ENCODE measurements around the gene GPR45. TPM values are rescaled to one million over a fixed set of nuclear protein-coding genes. Genes with fewer than 3 reads are reported as not detected.

The GPR45 gene
- total RNA-seq, 1 experiment from 2014 or later, result not detected

- POLR2A ChIA-PET, result interaction anchor here (1.3 kb wide), 1 partner anchor 27 kb away, joined by 3 read pairs; no protein-coding TSS in a partner anchor
- intact Hi-C loops (cut with micrococcal nuclease), result no loop called here
- CTCF ChIA-PET, result interaction anchor here (1.1 to 17.3 kb wide), 2 partner anchors 53 to 128 kb away, joined by 5 to 420 read pairs; no protein-coding TSS in a partner anchor
- TF ChIP-seq, protein P1, sequence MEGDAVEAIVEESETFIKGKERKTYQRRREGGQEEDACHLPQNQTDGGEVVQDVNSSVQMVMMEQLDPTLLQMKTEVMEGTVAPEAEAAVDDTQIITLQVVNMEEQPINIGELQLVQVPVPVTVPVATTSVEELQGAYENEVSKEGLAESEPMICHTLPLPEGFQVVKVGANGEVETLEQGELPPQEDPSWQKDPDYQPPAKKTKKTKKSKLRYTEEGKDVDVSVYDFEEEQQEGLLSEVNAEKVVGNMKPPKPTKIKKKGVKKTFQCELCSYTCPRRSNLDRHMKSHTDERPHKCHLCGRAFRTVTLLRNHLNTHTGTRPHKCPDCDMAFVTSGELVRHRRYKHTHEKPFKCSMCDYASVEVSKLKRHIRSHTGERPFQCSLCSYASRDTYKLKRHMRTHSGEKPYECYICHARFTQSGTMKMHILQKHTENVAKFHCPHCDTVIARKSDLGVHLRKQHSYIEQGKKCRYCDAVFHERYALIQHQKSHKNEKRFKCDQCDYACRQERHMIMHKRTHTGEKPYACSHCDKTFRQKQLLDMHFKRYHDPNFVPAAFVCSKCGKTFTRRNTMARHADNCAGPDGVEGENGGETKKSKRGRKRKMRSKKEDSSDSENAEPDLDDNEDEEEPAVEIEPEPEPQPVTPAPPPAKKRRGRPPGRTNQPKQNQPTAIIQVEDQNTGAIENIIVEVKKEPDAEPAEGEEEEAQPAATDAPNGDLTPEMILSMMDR (IDR thresholded peaks at IDR 0.05; ENCODE audit: unreplicated experiment), result no peak
- Mint-ChIP-seq H3K27me3 (ENCODE audit: insufficient read depth, unreplicated experiment) (no peaks in the 10 kb centered on the region), H3K36me3 (ENCODE audit: insufficient read depth, unreplicated experiment) (no peaks in the 10 kb centered on the region), H3K4me1 (ENCODE audit: insufficient read depth, unreplicated experiment) (peaks cover 6% of the 10 kb centered on the region), H3K4me3 (ENCODE audit: unreplicated experiment) (no peak overlapping the region), H3K27ac (ENCODE audit: low read depth, unreplicated experiment) (no peak overlapping the region), H3K9me3 (ENCODE audit: unreplicated experiment) (no peaks in the 10 kb centered on the region)
- BruUV-seq (replicated peaks), result no TSS peak
- DNase-seq (ENCODE audit: unreplicated experiment), result no peak
Measured at GRCh38 chr2:105242286-105242993, 897 bp downstream of the GPR45 start.

DNA sequence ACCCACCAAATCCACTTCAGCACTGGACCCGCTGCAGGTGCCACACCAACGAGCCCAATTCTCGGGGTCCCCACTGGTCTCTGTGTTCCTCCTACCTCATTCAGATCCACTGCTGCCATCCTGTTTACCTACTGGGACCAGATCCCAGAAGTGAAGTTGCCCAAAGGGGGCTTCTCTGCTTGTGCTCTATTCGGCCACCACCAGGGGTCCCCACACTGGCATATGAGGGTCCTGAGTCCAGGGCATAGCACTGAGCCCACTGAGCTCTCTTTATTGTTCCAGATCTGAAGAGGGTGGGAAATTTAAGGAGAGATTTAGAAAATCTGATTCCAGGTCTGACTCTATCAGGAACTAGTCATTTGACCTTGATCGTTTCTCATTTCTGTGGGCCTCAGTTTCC lies 2.4 kb downstream of the GPR45 start:
- intact Hi-C loops (cut with micrococcal nuclease), result no loop called here
- Mint-ChIP-seq H3K27me3 (ENCODE audit: insufficient read depth, unreplicated experiment) (peaks cover under 1% of the 10 kb centered on the region), H3K36me3 (ENCODE audit: insufficient read depth, unreplicated experiment) (no peaks in the 10 kb centered on the region), H3K27ac (ENCODE audit: low read depth, unreplicated experiment) (no peak overlapping the region), H3K4me1 (ENCODE audit: insufficient read depth, unreplicated experiment) (no peaks in the 10 kb centered on the region), H3K4me3 (ENCODE audit: unreplicated experiment) (no peak overlapping the region), H3K9me3 (ENCODE audit: unreplicated experiment) (no peaks in the 10 kb centered on the region)
- CTCF ChIA-PET, result interaction anchor here (1.0 to 17.3 kb wide), 3 partner anchors 26 to 129 kb away, joined by 4 to 420 read pairs (median 5); no protein-coding TSS in a partner anchor
- POLR2A ChIA-PET, result no interaction called here
- TF ChIP-seq, protein P1 (IDR thresholded peaks at IDR 0.05; ENCODE audit: unreplicated experiment), result no peak
- DNase-seq (ENCODE audit: unreplicated experiment), result no peak
- BruUV-seq (replicated peaks), result no TSS peak

DNA sequence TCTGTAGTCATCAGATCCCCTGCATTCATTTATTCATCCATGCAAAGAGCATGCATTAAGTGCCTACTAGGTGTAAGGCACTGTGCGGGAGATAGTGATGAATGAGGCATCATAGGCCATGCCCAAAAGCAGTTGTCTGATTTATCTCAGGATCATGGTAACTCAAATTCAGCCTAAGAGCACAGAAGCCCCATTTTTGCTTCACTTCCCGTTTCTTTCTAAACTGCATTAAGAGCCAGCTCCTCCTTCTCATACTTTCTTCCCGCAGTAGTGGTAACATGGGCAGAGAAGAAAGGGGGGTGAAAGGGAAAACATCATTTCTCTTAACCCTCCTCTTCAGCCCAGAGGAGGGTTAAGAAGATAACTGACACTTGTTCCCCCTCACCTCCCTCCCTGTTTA lies 2.9 kb downstream of the GPR45 start:
- no peaks in the 10 kb centered on the region for H3K9me3 Mint-ChIP-seq (ENCODE audit: unreplicated experiment)
- ChIA-PET POLR2A (no interaction called here), CTCF (interaction anchor here (17.3 kb wide), 1 partner anchor 130 kb away, joined by 420 read pairs; no protein-coding TSS in a partner anchor)
- H3K27me3 Mint-ChIP-seq (ENCODE audit: insufficient read depth, unreplicated experiment), result peaks cover 6% of the 10 kb centered on the region
- H3K27ac Mint-ChIP-seq (ENCODE audit: low read depth, unreplicated experiment), result no peak overlapping the region
- DNase-seq (ENCODE audit: unreplicated experiment), result no peak
- no peak overlapping the region for H3K4me3 Mint-ChIP-seq (ENCODE audit: unreplicated experiment)
- peaks cover 3% of the 10 kb centered on the region for H3K4me1 Mint-ChIP-seq (ENCODE audit: insufficient read depth, unreplicated experiment)
- TF ChIP-seq, protein P1 (IDR thresholded peaks at IDR 0.05; ENCODE audit: unreplicated experiment), result no peak
- BruUV-seq (replicated peaks), result no TSS peak
- intact Hi-C loops (cut with micrococcal nuclease), result no loop called here
- no peaks in the 10 kb centered on the region for H3K36me3 Mint-ChIP-seq (ENCODE audit: insufficient read depth, unreplicated experiment)

GRCh38 chr2:105248316-105249070 lies 7.0 kb downstream of the GPR45 start:
- Mint-ChIP-seq H3K4me1 (ENCODE audit: insufficient read depth, unreplicated experiment) (peaks cover 12% of the 10 kb centered on the region), H3K36me3 (ENCODE audit: insufficient read depth, unreplicated experiment) (no peaks in the 10 kb centered on the region), H3K27me3 (ENCODE audit: insufficient read depth, unreplicated experiment) (peaks cover 15% of the 10 kb centered on the region), H3K27ac (ENCODE audit: low read depth, unreplicated experiment) (no peak overlapping the region), H3K9me3 (ENCODE audit: unreplicated experiment) (no peaks in the 10 kb centered on the region), H3K4me3 (ENCODE audit: unreplicated experiment) (no peak overlapping the region)
- no peak for DNase-seq (ENCODE audit: unreplicated experiment)
- TF ChIP-seq, protein P1 (IDR thresholded peaks at IDR 0.05; ENCODE audit: unreplicated experiment), result no peak
- POLR2A ChIA-PET, result no interaction called here
- CTCF ChIA-PET, result interaction anchor here (0.9 kb wide), 1 partner anchor 134 kb away, joined by 4 read pairs; no protein-coding TSS in a partner anchor
- intact Hi-C loops (cut with micrococcal nuclease), result no loop called here
- BruUV-seq (replicated peaks), result no TSS peak

Data from MCF 10A (cell line).